ENCODE data around the gene FRMPD3.

The FRMPD3 gene

DNA sequence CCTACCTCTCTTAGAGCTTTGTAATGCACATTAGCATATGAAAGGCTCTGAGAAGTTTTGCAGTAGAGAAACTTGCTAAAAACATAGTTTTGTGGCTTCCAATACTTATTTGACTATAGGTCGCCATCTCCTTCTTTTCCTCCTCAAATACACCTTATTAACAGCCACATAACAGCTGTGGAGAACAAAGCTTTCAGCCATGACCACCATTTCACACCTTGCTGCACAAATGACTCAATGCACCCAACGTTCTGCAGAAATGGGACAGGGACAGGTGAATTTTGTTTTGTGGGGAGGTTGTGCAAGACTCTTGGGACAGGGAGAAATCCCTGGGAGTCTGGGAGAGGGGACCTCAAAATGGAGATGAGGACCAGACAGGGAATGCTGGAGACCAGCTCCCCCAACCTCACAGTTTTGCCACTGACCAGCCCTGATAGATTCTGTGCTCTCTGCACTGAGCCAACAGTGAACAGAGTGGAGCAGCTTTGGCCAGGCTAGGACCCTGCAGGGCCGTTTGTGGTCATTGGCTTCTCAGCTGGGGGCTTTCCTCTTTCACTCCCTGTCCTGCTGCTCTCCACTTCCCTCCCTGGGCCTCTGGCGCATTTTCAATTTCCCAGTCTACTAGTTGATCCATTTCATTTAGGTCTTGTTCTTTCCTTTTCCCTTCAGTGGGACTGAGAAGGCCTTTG, 16.6 kb downstream of the FRMPD3 start:
- no peak overlapping the region for H2AFZ ChIP-seq (ENCODE audit: low read length)
- H3K27me3 ChIP-seq (ENCODE audit: control insufficient read depth in 3 of 3, insufficient read depth in 3 of 3, low read depth in 1 of 3, low read length in 3 of 3), result peaks cover 0 to 3% (median 0%) of the 10 kb centered on the region in 3 experiments
- H3K27ac ChIP-seq (replicated peaks; ENCODE audit: low read length), result no peak overlapping the region
- H4K91ac ChIP-seq (ENCODE audit: low read depth, low read length, poor library complexity), result no peak overlapping the region
- no peak overlapping the region for H3K14ac ChIP-seq (ENCODE audit: low read length)
- no peaks in the 10 kb centered on the region for H3K79me1 ChIP-seq (ENCODE audit: low read depth, low read length)
- H2BK5ac ChIP-seq (ENCODE audit: low read length), result no peak overlapping the region
- H3K9me3 ChIP-seq (replicated peaks in 1 of 2; ENCODE audit: control insufficient read depth in 2 of 2, insufficient read depth in 1 of 2, low read depth in 1 of 2, low read length in 2 of 2), result no peaks in the 10 kb centered on the region
- H3K4me2 ChIP-seq (ENCODE audit: insufficient read depth, low read length, poor library complexity, severe bottlenecking), result no peak overlapping the region
- no peak overlapping the region for H3K9ac ChIP-seq (ENCODE audit: low read depth, low read length, poor library complexity)
- whole genome bisulfite sequencing, 2 donors (ENCODE audit: extremely low coverage in 2 of 2, insufficient read length in 2 of 2, insufficient replicate concordance in 1 of 2), result no CpG with 5 or more reads among the region's 4 CpGs
- H3K23ac ChIP-seq (ENCODE audit: low read depth, low read length, poor library complexity), result no peak overlapping the region
- no peak overlapping the region for H2BK120ac ChIP-seq (ENCODE audit: low read depth, low read length)
- DNase-seq (ENCODE audit: low spot score), result no peak
- H2BK15ac ChIP-seq (ENCODE audit: low read length), result no peak overlapping the region
- H3K4me1 ChIP-seq (ENCODE audit: control insufficient read depth in 2 of 2, insufficient read depth in 1 of 2, low read depth in 1 of 2, low read length in 2 of 2), result no peaks in the 10 kb centered on the region
- H3K4me3 ChIP-seq (ENCODE audit: low read length in 2 of 2), result no peak overlapping the region
- H3K36me3 ChIP-seq (replicated peaks in 1 of 2; ENCODE audit: control insufficient read depth in 2 of 2, insufficient read depth in 2 of 2, low read length in 2 of 2), result no peaks in the 10 kb centered on the region
- H3K4ac ChIP-seq (ENCODE audit: low read length), result no peak overlapping the region
- H4K8ac ChIP-seq (ENCODE audit: low read depth, low read length), result no peak overlapping the region
- H3K18ac ChIP-seq (ENCODE audit: low read length), result no peak overlapping the region
- no peak overlapping the region for H2AK5ac ChIP-seq (ENCODE audit: low read depth, low read length)
- H2BK12ac ChIP-seq (ENCODE audit: low read length), result no peak overlapping the region

DNA sequence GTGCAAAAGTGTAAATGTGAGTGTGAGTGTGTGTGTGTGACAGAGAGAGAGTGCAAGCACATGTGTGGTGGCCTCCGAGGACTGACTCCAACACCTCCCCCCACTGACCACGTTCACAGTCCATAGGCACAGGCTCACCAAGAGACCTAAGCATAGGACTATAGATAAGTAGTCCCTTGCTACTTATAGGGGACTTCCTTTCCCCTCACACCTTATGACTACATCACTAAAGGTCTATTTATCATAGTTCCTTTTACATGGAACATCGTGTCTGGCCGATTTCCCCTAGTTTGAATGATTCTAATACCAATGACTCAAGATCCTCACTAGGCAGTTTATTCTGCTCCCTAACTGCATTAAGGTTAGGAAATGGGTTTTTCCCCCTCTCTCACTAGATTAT, 17.8 kb downstream of the FRMPD3 start:
- H3K27me3 ChIP-seq (ENCODE audit: control insufficient read depth in 3 of 3, insufficient read depth in 3 of 3, low read depth in 1 of 3, low read length in 3 of 3), result no peaks in the 10 kb centered on the region
- no peaks in the 10 kb centered on the region for H3K4me1 ChIP-seq (ENCODE audit: control insufficient read depth in 2 of 2, insufficient read depth in 1 of 2, low read depth in 1 of 2, low read length in 2 of 2)
- H3K14ac ChIP-seq (ENCODE audit: low read length), result no peak overlapping the region
- no peak overlapping the region for H2AFZ ChIP-seq (ENCODE audit: low read length)
- H3K9ac ChIP-seq (ENCODE audit: low read depth, low read length, poor library complexity), result no peak overlapping the region
- H3K27ac ChIP-seq (replicated peaks; ENCODE audit: low read length), result no peak overlapping the region
- no peak overlapping the region for H2BK120ac ChIP-seq (ENCODE audit: low read depth, low read length)
- H2BK5ac ChIP-seq (ENCODE audit: low read length), result no peak overlapping the region
- H3K4me3 ChIP-seq (ENCODE audit: low read length in 2 of 2), result no peak overlapping the region
- no peaks in the 10 kb centered on the region for H3K79me1 ChIP-seq (ENCODE audit: low read depth, low read length)
- H2AK5ac ChIP-seq (ENCODE audit: low read depth, low read length), result no peak overlapping the region
- H3K23ac ChIP-seq (ENCODE audit: low read depth, low read length, poor library complexity), result no peak overlapping the region
- H2BK15ac ChIP-seq (ENCODE audit: low read length), result no peak overlapping the region
- no peaks in the 10 kb centered on the region for H3K36me3 ChIP-seq (replicated peaks in 1 of 2; ENCODE audit: control insufficient read depth in 2 of 2, insufficient read depth in 2 of 2, low read length in 2 of 2)
- no peak for DNase-seq (ENCODE audit: low spot score)
- H3K4ac ChIP-seq (ENCODE audit: low read length), result no peak overlapping the region
- no CpG with 5 or more reads among the region's 4 CpGs for WGBS, 2 donors (ENCODE audit: extremely low coverage in 2 of 2, insufficient read length in 2 of 2, insufficient replicate concordance in 1 of 2)
- no peaks in the 10 kb centered on the region for H3K9me3 ChIP-seq (replicated peaks in 1 of 2; ENCODE audit: control insufficient read depth in 2 of 2, insufficient read depth in 1 of 2, low read depth in 1 of 2, low read length in 2 of 2)
- no peak overlapping the region for H2BK12ac ChIP-seq (ENCODE audit: low read length)
- no peak overlapping the region for H4K91ac ChIP-seq (ENCODE audit: low read depth, low read length, poor library complexity)
- H3K4me2 ChIP-seq (ENCODE audit: insufficient read depth, low read length, poor library complexity, severe bottlenecking), result no peak overlapping the region
- no peak overlapping the region for H3K18ac ChIP-seq (ENCODE audit: low read length)
- H4K8ac ChIP-seq (ENCODE audit: low read depth, low read length), result no peak overlapping the region

DNA sequence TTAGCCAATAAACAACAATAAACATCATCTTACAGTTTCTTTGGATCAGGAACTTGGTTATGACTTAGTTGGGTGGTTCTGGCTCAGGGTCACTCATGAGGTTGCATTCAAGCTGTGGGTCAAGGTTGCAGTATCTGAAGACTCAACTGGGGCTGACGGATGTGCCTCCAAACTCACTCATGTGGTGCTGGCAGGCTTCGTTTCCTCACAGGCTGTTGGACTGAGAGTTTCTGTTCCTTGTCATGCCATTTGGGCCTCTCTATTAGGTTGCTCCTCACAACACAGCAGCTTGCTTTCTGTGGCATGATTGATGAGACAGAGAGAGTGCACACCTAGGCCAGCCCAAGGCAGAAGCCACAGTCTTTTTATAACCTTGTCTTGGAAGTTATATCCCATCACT, 20.7 kb downstream of the FRMPD3 start:
- Histone ChIP-seq H3K79me1 (ENCODE audit: low read depth, low read length) (no peaks in the 10 kb centered on the region), H4K8ac (ENCODE audit: low read depth, low read length) (no peak overlapping the region), H3K9ac (ENCODE audit: low read depth, low read length, poor library complexity) (no peak overlapping the region), H2BK120ac (ENCODE audit: low read depth, low read length) (no peak overlapping the region), H2AK5ac (ENCODE audit: low read depth, low read length) (no peak overlapping the region), H2AFZ (ENCODE audit: low read length) (no peak overlapping the region), H2BK15ac (ENCODE audit: low read length) (no peak overlapping the region), H3K4me3 (ENCODE audit: low read length in 2 of 2) (no peak overlapping the region), H3K4ac (ENCODE audit: low read length) (no peak overlapping the region), H3K36me3 (replicated peaks in 1 of 2; ENCODE audit: control insufficient read depth in 2 of 2, insufficient read depth in 2 of 2, low read length in 2 of 2) (no peaks in the 10 kb centered on the region), H2BK5ac (ENCODE audit: low read length) (no peak overlapping the region), H3K27ac (replicated peaks; ENCODE audit: low read length) (no peak overlapping the region), H3K23ac (ENCODE audit: low read depth, low read length, poor library complexity) (no peak overlapping the region), H3K4me2 (ENCODE audit: insufficient read depth, low read length, poor library complexity, severe bottlenecking) (no peak overlapping the region), H3K4me1 (ENCODE audit: control insufficient read depth in 2 of 2, insufficient read depth in 1 of 2, low read depth in 1 of 2, low read length in 2 of 2) (no peaks in the 10 kb centered on the region), H3K14ac (ENCODE audit: low read length) (no peak overlapping the region), H3K18ac (ENCODE audit: low read length) (no peak overlapping the region), H2BK12ac (ENCODE audit: low read length) (no peak overlapping the region), H3K9me3 (replicated peaks in 1 of 2; ENCODE audit: control insufficient read depth in 2 of 2, insufficient read depth in 1 of 2, low read depth in 1 of 2, low read length in 2 of 2) (no peaks in the 10 kb centered on the region), H3K27me3 (ENCODE audit: control insufficient read depth in 3 of 3, insufficient read depth in 3 of 3, low read depth in 1 of 3, low read length in 3 of 3) (no peaks in the 10 kb centered on the region), H4K91ac (ENCODE audit: low read depth, low read length, poor library complexity) (no peak overlapping the region)
- no peak for DNase-seq (ENCODE audit: low spot score)
- no CpG with 5 or more reads among the region's 2 CpGs for WGBS, 2 donors (ENCODE audit: extremely low coverage in 2 of 2, insufficient read length in 2 of 2, insufficient replicate concordance in 1 of 2)

DNA sequence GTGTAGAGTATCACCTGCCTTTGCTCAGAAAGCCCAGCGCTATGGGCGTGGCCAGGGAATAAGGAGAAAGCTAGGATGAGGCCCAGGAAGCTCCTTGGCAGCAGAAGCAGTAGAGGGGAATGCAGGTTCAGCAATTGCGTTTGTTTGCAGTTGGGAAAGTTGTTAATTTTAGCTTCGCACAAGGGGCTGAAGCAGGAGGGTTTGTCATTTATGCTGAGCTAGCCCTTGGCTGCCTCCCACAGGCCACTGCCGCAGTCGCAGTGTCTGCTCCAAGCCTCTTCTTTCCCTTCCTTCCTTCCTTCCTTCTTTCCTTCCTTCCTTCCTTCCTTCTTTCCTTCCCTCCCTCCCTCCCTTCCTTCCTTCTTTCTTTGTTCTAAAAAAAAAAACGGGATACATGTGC, 21.5 kb downstream of the FRMPD3 start:
- Histone ChIP-seq H2AFZ (ENCODE audit: low read length) (no peak overlapping the region), H3K14ac (ENCODE audit: low read length) (no peak overlapping the region), H3K23ac (ENCODE audit: low read depth, low read length, poor library complexity) (no peak overlapping the region), H3K4me3 (ENCODE audit: low read length in 2 of 2) (no peak overlapping the region), H3K4me2 (ENCODE audit: insufficient read depth, low read length, poor library complexity, severe bottlenecking) (no peak overlapping the region), H3K4ac (ENCODE audit: low read length) (no peak overlapping the region), H3K9me3 (replicated peaks in 1 of 2; ENCODE audit: control insufficient read depth in 2 of 2, insufficient read depth in 1 of 2, low read depth in 1 of 2, low read length in 2 of 2) (no peaks in the 10 kb centered on the region), H3K18ac (ENCODE audit: low read length) (no peak overlapping the region), H2BK12ac (ENCODE audit: low read length) (no peak overlapping the region), H2BK5ac (ENCODE audit: low read length) (no peak overlapping the region), H3K79me1 (ENCODE audit: low read depth, low read length) (no peaks in the 10 kb centered on the region), H4K91ac (ENCODE audit: low read depth, low read length, poor library complexity) (no peak overlapping the region), H4K8ac (ENCODE audit: low read depth, low read length) (no peak overlapping the region), H3K27ac (replicated peaks; ENCODE audit: low read length) (no peak overlapping the region), H2BK15ac (ENCODE audit: low read length) (no peak overlapping the region), H3K9ac (ENCODE audit: low read depth, low read length, poor library complexity) (no peak overlapping the region), H3K4me1 (ENCODE audit: control insufficient read depth in 2 of 2, insufficient read depth in 1 of 2, low read depth in 1 of 2, low read length in 2 of 2) (no peaks in the 10 kb centered on the region), H3K36me3 (replicated peaks in 1 of 2; ENCODE audit: control insufficient read depth in 2 of 2, insufficient read depth in 2 of 2, low read length in 2 of 2) (no peaks in the 10 kb centered on the region), H2BK120ac (ENCODE audit: low read depth, low read length) (no peak overlapping the region), H3K27me3 (ENCODE audit: control insufficient read depth in 3 of 3, insufficient read depth in 3 of 3, low read depth in 1 of 3, low read length in 3 of 3) (no peaks in the 10 kb centered on the region), H2AK5ac (ENCODE audit: low read depth, low read length) (no peak overlapping the region)
- no peak for DNase-seq (ENCODE audit: low spot score)
- no CpG with 5 or more reads among the region's 7 CpGs for WGBS, 2 donors (ENCODE audit: extremely low coverage in 2 of 2, insufficient read length in 2 of 2, insufficient replicate concordance in 1 of 2)
